ENCODE results near the gene BCAS1.

BCAS1 gene

GRCh38 chr20:54070187-54070987 is at the start of gene BCAS1:
Gene BCAS1 (minus strand): TSS chr20:54070594. CDS start chr20:54058718, 11,876 bp downstream.
- no peak for DNase-seq (ENCODE audit: low read depth)
- TF ChIP-seq MYC (IDR thresholded peaks at IDR 0.05; ENCODE audit: low read depth, low read length) (no peak), MAX (IDR thresholded peaks at IDR 0.05; ENCODE audit: low read depth, low read length) (no peak), CTCF (IDR thresholded peaks at IDR 0.05; ENCODE audit: low read depth, low read length) (no peak), POLR2A (IDR thresholded peaks at IDR 0.05; ENCODE audit: extremely low read depth, insufficient read length) (no peak)
- H3K4me3 ChIP-seq (ENCODE audit: low read depth, low read length): no peak within 1 kb of the TSS

- TF ChIP-seq CTCF (IDR thresholded peaks at IDR 0.05; ENCODE audit: low read depth, low read length) (no peak), POLR2A (IDR thresholded peaks at IDR 0.05; ENCODE audit: extremely low read depth, insufficient read length) (no peak), MAX (IDR thresholded peaks at IDR 0.05; ENCODE audit: low read depth, low read length) (no peak), MYC (IDR thresholded peaks at IDR 0.05; ENCODE audit: low read depth, low read length) (no peak)
- no peak for DNase-seq (ENCODE audit: low read depth)
- no peak overlapping the region for H3K4me3 ChIP-seq (ENCODE audit: low read depth, low read length)
Observed at GRCh38 chr20:54119744-54120143, 49.4 kb upstream of the BCAS1 start.

- no peak for DNase-seq (ENCODE audit: low read depth)
- TF ChIP-seq CTCF (IDR thresholded peaks at IDR 0.05; ENCODE audit: low read depth, low read length): no peak
- no peak for TF ChIP-seq MYC (IDR thresholded peaks at IDR 0.05; ENCODE audit: low read depth, low read length)
- no peak for TF ChIP-seq POLR2A (IDR thresholded peaks at IDR 0.05; ENCODE audit: extremely low read depth, insufficient read length)
- TF ChIP-seq MAX (IDR thresholded peaks at IDR 0.05; ENCODE audit: low read depth, low read length): no peak
- H3K4me3 ChIP-seq (ENCODE audit: low read depth, low read length): no peak overlapping the region
Observed at GRCh38 chr20:54118220-54119001, 48.0 kb upstream of the BCAS1 start.

- no peak for TF ChIP-seq CTCF (IDR thresholded peaks at IDR 0.05; ENCODE audit: low read depth, low read length)
- no peak for TF ChIP-seq MYC (IDR thresholded peaks at IDR 0.05; ENCODE audit: low read depth, low read length)
- TF ChIP-seq POLR2A (IDR thresholded peaks at IDR 0.05; ENCODE audit: extremely low read depth, insufficient read length): no peak
- no peak for TF ChIP-seq MAX (IDR thresholded peaks at IDR 0.05; ENCODE audit: low read depth, low read length)
- no peak for DNase-seq (ENCODE audit: low read depth)
- no peak overlapping the region for H3K4me3 ChIP-seq (ENCODE audit: low read depth, low read length)
Observed at GRCh38 chr20:54116550-54117235, 46.3 kb upstream of the BCAS1 start.

GRCh38 chr20:54115172-54115854 is 44.9 kb upstream of the BCAS1 start:
- peak; percentile 61 for DNase-seq (ENCODE audit: low read depth)
- H3K4me3 ChIP-seq (ENCODE audit: low read depth, low read length): no peak overlapping the region
- TF ChIP-seq MAX (IDR thresholded peaks at IDR 0.05; ENCODE audit: low read depth, low read length): peak; percentile 82
- TF ChIP-seq CTCF (IDR thresholded peaks at IDR 0.05; ENCODE audit: low read depth, low read length): no peak

All from NB4 (cell line).